Body of pancreas (tissue), 4 donors: ENCODE measurements around the gene DPH6. TPM values are rescaled to one million over a fixed set of nuclear protein-coding genes. Genes with fewer than 3 reads are reported as not detected.
"Not testable (repeated sequence)": the region's sequence is repeated elsewhere in the genome, so short reads cannot be mapped to it uniquely, and the experiment has no call there.

Experiments
- ATAC-seq: fragments of 150-250 bp; one replicate; pipeline ENCODE4 v1.9.1; 2016
- DNase-seq, 4 donors: peaks; one replicate each; pipeline ENCODE4 v3.0.0-alpha.2; 2019
- H3K27ac ChIP-seq, 4 donors: fragments of 200-600 bp; sonication (generic); 1 replicate in 3 of 4; 2 replicates in 1 of 4; pipeline versions ENCODE4 v1.5.1 to v1.6.1; 2016 to 2019; ENCODE audit warnings: mild to moderate bottlenecking in 1 of 4, mixed read lengths in 1 of 4, moderate library complexity in 1 of 4
- H3K27me3 ChIP-seq, 2 donors: fragments of 200-600 bp; sonication (generic); one replicate each; pipeline ENCODE4 v1.6.0; 2016; ENCODE audit warnings: mild to moderate bottlenecking in 1 of 2
- H3K36me3 ChIP-seq, 2 donors: fragments of 200-600 bp; sonication (generic); replicated peaks in 1 of 2; 2 replicates each; pipeline ENCODE4 v1.5.1; 2016; ENCODE audit warnings: low read depth in 2 of 2; ENCODE audit not compliant: insufficient read depth in 1 of 2
- H3K4me1 ChIP-seq: fragments of 200-600 bp; sonication (generic); one replicate; pipeline ENCODE4 v1.6.0; 2016
- H3K4me3 ChIP-seq, 2 donors: fragments of 200-600 bp; sonication (generic); 1 replicate in 1 of 2; 2 replicates in 1 of 2; pipeline ENCODE4 v1.5.1; 2016 to 2019
- H3K9me3 ChIP-seq, 3 donors: fragments of 200-600 bp; sonication (generic); 1 replicate in 2 of 3; 2 replicates in 1 of 3; pipeline ENCODE4 v1.5.1; 2016
- POLR2A ChIP-seq, 3 donors: fragments of 450-650 bp; IDR thresholded peaks; one replicate each; pipeline ENCODE4 v1.6.1; 2016; ENCODE audit warnings: antibody characterized with exemption in 3 of 3, mild to moderate bottlenecking in 2 of 3
- WGBS, 2 donors: methylation state at CpG; one replicate each; pipeline ENCODE4 v1.1.5; 2017; 5-methylcytosine and 5-hydroxymethylcytosine counted together
- intact Hi-C: fragments of 100-400 bp; cut with DNase I; formaldehyde crosslinking; loops from one replicate; pipeline ENCODE4 v1.15.1; 2023
- total RNA-seq, 2 donors: library from RNA; depleted of rRNA; stranded (reverse); fragments of >200 nt; gene quantifications; one replicate each; pipeline ENCODE4 v1.1.0, GENCODE V29; 2016
- TF ChIP-seq, protein P1 (sequence below), 7 experiments: fragments of 450-650 bp in 4 of 7; fragments of 200-600 bp in 3 of 7; sonication (generic) in 3 of 7; IDR thresholded peaks; one replicate each; pipeline ENCODE4 v1.5.1; 2016 to 2019; ENCODE audit warnings: antibody characterized with exemption in 7 of 7

Gene DPH6
- 10 to 100 TPM; 10.9 to 18.9 TPM for total RNA-seq

GRCh38 chr15:35545824-35546510, at the start of gene DPH6:
DPH6 (minus strand) TSS chr15:35546165; CDS start chr15:35546141, 24 bp downstream.
- H3K4me1 ChIP-seq = peaks cover 13% of the 10 kb centered on the region
- peak within 1 kb of the TSS; percentile 98 to 100 (median 100) for H3K27ac ChIP-seq
- H3K4me3 ChIP-seq = peak within 1 kb of the TSS; percentile 40 to 69
- H3K9me3 ChIP-seq = no peaks in the 10 kb centered on the region
- DNase-seq = peak; percentile 81 to 86 (median 84)
- WGBS, 2 donors = 0 to 1% methylated on average over 7 to 66 of the region's 66 CpGs
- no peaks in the 10 kb centered on the region for H3K36me3 ChIP-seq
- peak; percentile 68 to 85 (median 82) for TF ChIP-seq POLR2A (IDR thresholded peaks at IDR 0.05)
- TF ChIP-seq, protein P1, sequence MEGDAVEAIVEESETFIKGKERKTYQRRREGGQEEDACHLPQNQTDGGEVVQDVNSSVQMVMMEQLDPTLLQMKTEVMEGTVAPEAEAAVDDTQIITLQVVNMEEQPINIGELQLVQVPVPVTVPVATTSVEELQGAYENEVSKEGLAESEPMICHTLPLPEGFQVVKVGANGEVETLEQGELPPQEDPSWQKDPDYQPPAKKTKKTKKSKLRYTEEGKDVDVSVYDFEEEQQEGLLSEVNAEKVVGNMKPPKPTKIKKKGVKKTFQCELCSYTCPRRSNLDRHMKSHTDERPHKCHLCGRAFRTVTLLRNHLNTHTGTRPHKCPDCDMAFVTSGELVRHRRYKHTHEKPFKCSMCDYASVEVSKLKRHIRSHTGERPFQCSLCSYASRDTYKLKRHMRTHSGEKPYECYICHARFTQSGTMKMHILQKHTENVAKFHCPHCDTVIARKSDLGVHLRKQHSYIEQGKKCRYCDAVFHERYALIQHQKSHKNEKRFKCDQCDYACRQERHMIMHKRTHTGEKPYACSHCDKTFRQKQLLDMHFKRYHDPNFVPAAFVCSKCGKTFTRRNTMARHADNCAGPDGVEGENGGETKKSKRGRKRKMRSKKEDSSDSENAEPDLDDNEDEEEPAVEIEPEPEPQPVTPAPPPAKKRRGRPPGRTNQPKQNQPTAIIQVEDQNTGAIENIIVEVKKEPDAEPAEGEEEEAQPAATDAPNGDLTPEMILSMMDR (IDR thresholded peaks at IDR 0.05) = peak in 4 of 7 experiments; percentile 3 to 25 (median 8)
- peak; percentile 89 for ATAC-seq
- intact Hi-C loops = no loop called here
- H3K27me3 ChIP-seq = no peaks in the 10 kb centered on the region

DNA sequence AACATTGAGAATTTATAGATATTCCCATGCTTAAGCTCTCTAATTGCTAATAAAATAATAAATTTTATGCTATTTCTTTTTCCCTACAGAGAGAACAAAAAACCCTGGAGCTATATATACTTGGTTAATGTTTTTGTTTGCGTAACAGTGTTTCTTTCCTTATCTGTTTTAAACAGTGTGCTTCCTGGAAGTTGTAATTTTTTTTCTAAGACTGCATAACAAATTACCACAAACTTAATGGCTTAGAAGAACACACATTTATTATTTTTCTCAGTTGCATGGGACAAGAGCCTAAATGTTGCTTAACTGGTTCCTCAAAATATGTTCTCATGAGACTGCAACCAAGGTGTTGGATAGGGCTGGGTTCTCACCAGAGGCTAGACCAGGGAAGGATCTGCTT, 49.7 kb upstream of the DPH6 start:
- 79 to 89% methylated on average over 1 of the region's 1 CpG for WGBS, 2 donors
- TF ChIP-seq POLR2A (IDR thresholded peaks at IDR 0.05) = no peak
- TF ChIP-seq, protein P1 (IDR thresholded peaks at IDR 0.05) = no peak
- Histone ChIP-seq H3K4me1 (no peaks in the 10 kb centered on the region), H3K27me3 (no peaks in the 10 kb centered on the region), H3K36me3 (no peaks in the 10 kb centered on the region), H3K4me3 (no peak overlapping the region), H3K27ac (no peak overlapping the region), H3K9me3 (peaks cover 0 to 3% (median 0%) of the 10 kb centered on the region in 3 donors)
- ATAC-seq (no peak), DNase-seq (no peak)
- intact Hi-C loops = no loop called here

- H3K4me3 ChIP-seq, H3K4me1 ChIP-seq, H3K27ac ChIP-seq, ATAC-seq, H3K9me3 ChIP-seq, intact Hi-C loops, H3K27me3 ChIP-seq, H3K36me3 ChIP-seq, DNase-seq: not testable (repeated sequence)
- WGBS, 2 donors = 81 to 91% methylated on average over 2 of the region's 2 CpGs
Observed at GRCh38 chr15:35591987-35592386, 46.0 kb upstream of the DPH6 start.

DNA sequence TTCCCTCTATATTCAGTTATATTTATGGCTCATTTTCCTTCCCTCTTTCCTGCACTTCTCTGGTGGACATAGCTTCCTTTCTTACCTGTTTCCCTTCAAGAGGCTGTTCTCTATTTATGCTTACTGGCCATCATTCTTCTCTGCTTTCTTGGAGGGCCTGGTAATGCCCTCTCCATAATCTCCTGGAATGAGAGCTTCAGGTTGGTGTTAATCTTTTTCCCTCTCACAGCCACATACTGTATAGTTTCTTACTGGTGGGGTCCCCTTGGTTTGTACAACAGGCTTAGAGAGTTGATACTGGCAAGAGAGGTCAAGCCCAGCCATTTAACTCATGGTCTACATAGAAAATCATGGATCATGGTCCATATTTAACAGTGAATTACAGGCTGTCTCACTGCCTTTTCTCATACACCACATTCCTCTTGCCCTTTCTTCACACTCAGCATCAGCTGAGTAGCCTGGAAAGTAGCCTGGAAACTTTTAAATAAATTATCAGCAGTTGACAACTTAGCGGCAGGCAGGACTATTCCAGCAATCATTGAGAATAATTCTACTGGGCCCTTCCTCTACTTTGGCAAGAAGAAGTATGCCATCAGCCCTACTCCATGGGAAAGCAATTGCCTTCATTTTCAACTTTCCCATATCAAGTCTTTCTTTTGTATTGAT, 38.0 kb upstream of the DPH6 start:
- DNase-seq = no peak
- Histone ChIP-seq H3K9me3 (no peaks in the 10 kb centered on the region), H3K27ac (no peak overlapping the region), H3K4me3 (no peak overlapping the region), H3K36me3 (no peaks in the 10 kb centered on the region), H3K4me1 (peaks cover 4% of the 10 kb centered on the region), H3K27me3 (no peaks in the 10 kb centered on the region)
- no peak for TF ChIP-seq POLR2A (IDR thresholded peaks at IDR 0.05)
- TF ChIP-seq, protein P1 (IDR thresholded peaks at IDR 0.05) = no peak
- intact Hi-C loops = no loop called here
- WGBS, 2 donors = 12 to 14% methylated on average over 1 of the region's 1 CpG
- no peak for ATAC-seq

GRCh38 chr15:35580606-35581005, 34.6 kb upstream of the DPH6 start:
- Histone ChIP-seq H3K9me3 (no peaks in the 10 kb centered on the region), H3K27ac (no peak overlapping the region), H3K4me3 (no peak overlapping the region), H3K36me3 (no peaks in the 10 kb centered on the region), H3K4me1 (peaks cover 4% of the 10 kb centered on the region), H3K27me3 (no peaks in the 10 kb centered on the region)
- WGBS, 2 donors = 60 to 66% methylated on average over 3 of the region's 3 CpGs
- DNase-seq = no peak
- intact Hi-C loops = no loop called here
- no peak for ATAC-seq
- TF ChIP-seq POLR2A (IDR thresholded peaks at IDR 0.05) = no peak
- TF ChIP-seq, protein P1 (IDR thresholded peaks at IDR 0.05) = no peak
